B cell (primary cell): Measurements from ENCODE around the gene ZNF322. TPM values are rescaled to one million over a fixed set of nuclear protein-coding genes. Genes with fewer than 3 reads are reported as not detected.

ENCODE experiments used
- ATAC-seq: fragments of 200-7000 bp; cut with Tn5 transposase; one replicate; pipeline ENCODE4 v1.10.0; 2021; ENCODE audit warnings: low read depth, mild to moderate bottlenecking, moderate number of reproducible peaks, moderate library complexity
- CTCF ChIA-PET: fragments of 350-600 bp; sonication (Branson Sonifier 250); formaldehyde crosslinking; loops from one replicate; lab custom pipeline; 2021; ENCODE audit warnings: antibody characterized with exemption, inconsistent platforms; lab: Charles Lee
- POLR2A ChIA-PET: fragments of 350-600 bp; sonication (Branson Sonifier 250); formaldehyde crosslinking; loops from one replicate; lab custom pipeline; 2021; ENCODE audit warnings: antibody characterized with exemption; lab: Charles Lee
- DNase-seq: peaks from one replicate; pipeline ENCODE4 v3.0.0; 2013
- H2AFZ ChIP-seq: 2 replicates; pipeline ENCODE4 v1.6.1; 2012; ENCODE audit warnings: mild to moderate bottlenecking, low read depth, low read length; ENCODE audit not compliant: insufficient read depth, poor library complexity, severe bottlenecking
- H3K27ac ChIP-seq, 2 donors: 1 replicate in 1 of 2; 2 replicates in 1 of 2; pipeline ENCODE4 v1.5.1; 2012 to 2013; ENCODE audit warnings: low read length in 2 of 2, mild to moderate bottlenecking in 2 of 2, moderate library complexity in 1 of 2
- H3K27me3 ChIP-seq, 4 experiments: fragments of 200-600 bp in 1 of 4; sonication (generic) in 1 of 4; replicated peaks in 1 of 4; 1 replicate in 2 of 4; 2 replicates in 2 of 4; pipeline versions ENCODE4 v1.6.1 to v1.7.0; 2013 to 2016; ENCODE audit warnings: low read length in 3 of 4, mild to moderate bottlenecking in 2 of 4, mixed read lengths in 1 of 4, moderate library complexity in 1 of 4; ENCODE audit not compliant: insufficient read depth in 4 of 4, control insufficient read depth in 3 of 4; ENCODE audit errors: control extremely low read depth in 1 of 4
- H3K36me3 ChIP-seq, 2 experiments: replicated peaks in 1 of 2; 1 replicate in 1 of 2; 2 replicates in 1 of 2; pipeline versions ENCODE4 v1.6.1 to v1.7.1; 2013; ENCODE audit warnings: low read length in 1 of 2; ENCODE audit not compliant: insufficient read depth in 2 of 2, control insufficient read depth in 1 of 2; ENCODE audit errors: control extremely low read depth in 1 of 2, extremely low read depth in 1 of 2
- H3K4me1 ChIP-seq, 2 donors: fragments of 200-600 bp in 1 of 2; sonication (generic) in 1 of 2; 1 replicate in 1 of 2; 2 replicates in 1 of 2; pipeline versions ENCODE4 v1.5.1 to v1.6.1; 2013 to 2017; ENCODE audit warnings: low read length in 2 of 2; ENCODE audit not compliant: control insufficient read depth in 2 of 2, insufficient read depth in 2 of 2
- H3K4me2 ChIP-seq: replicated peaks from 2 replicates; pipeline ENCODE3; 2012; ENCODE audit warnings: mild to moderate bottlenecking, low read depth, low read length; ENCODE audit not compliant: poor library complexity, severe bottlenecking
- H3K4me3 ChIP-seq, 5 experiments: fragments of 200-600 bp in 1 of 5; sonication (generic) in 1 of 5; 1 replicate in 3 of 5; 2 replicates in 2 of 5; pipeline versions ENCODE4 v1.5.1 to v1.7.0; 2011 to 2016; ENCODE audit warnings: low read length in 4 of 5, mild to moderate bottlenecking in 4 of 5, low read depth in 2 of 5, control low read depth in 1 of 5, moderate library complexity in 1 of 5; ENCODE audit not compliant: insufficient read depth in 1 of 5; ENCODE audit errors: control extremely low read depth in 1 of 5, extremely low read depth in 1 of 5
- H3K79me2 ChIP-seq: fragments of 200-600 bp; sonication (generic); one replicate; pipeline ENCODE4 v1.6.0; 2016; ENCODE audit warnings: low read length; ENCODE audit not compliant: control insufficient read depth, insufficient read depth
- H3K9ac ChIP-seq: fragments of 200-600 bp; sonication (generic); 2 replicates; pipeline ENCODE4 v1.6.1; 2017; ENCODE audit warnings: mild to moderate bottlenecking, low read length, moderate library complexity
- H3K9me3 ChIP-seq, 3 donors: one replicate each; pipeline versions ENCODE4 v1.6.1 to v1.7.1; 2013; ENCODE audit warnings: low read length in 2 of 3; ENCODE audit not compliant: control insufficient read depth in 2 of 3, insufficient read depth in 1 of 3; ENCODE audit errors: control extremely low read depth in 1 of 3
- H4K20me1 ChIP-seq: 2 replicates; pipeline ENCODE4 v1.6.0; 2012; ENCODE audit warnings: mild to moderate bottlenecking, low read length; ENCODE audit not compliant: insufficient read depth, control insufficient read depth, poor library complexity, severe bottlenecking
- H3K27ac Mint-ChIP-seq: one replicate; pipeline ENCODE4 v1.8.0; 2021; ENCODE audit warnings: mixed read lengths
- H3K27me3 Mint-ChIP-seq: one replicate; pipeline ENCODE4 v1.8.0; 2021; ENCODE audit warnings: mixed read lengths
- H3K4me1 Mint-ChIP-seq: one replicate; pipeline ENCODE4 v1.8.0; 2021; ENCODE audit warnings: mixed read lengths
- H3K4me3 Mint-ChIP-seq: one replicate; pipeline ENCODE4 v1.8.0; 2021; ENCODE audit warnings: mixed read lengths
- H3K9me3 Mint-ChIP-seq: one replicate; pipeline ENCODE4 v1.8.0; 2022; ENCODE audit warnings: mixed read lengths; ENCODE audit not compliant: insufficient read depth
- EZH2 ChIP-seq: IDR thresholded peaks from 2 replicates; pipeline ENCODE4 v1.6.1; 2012; ENCODE audit warnings: borderline replicate concordance, low read depth, mild to moderate bottlenecking, moderate library complexity, low read length; ENCODE audit not compliant: insufficient read depth, poor library complexity, severe bottlenecking
- WGBS: methylation state at CpG from one replicate; pipeline ENCODE4 v1.1.5; 2013; ENCODE audit warnings: missing lambda C conversion rate; ENCODE audit not compliant: insufficient coverage; 5-methylcytosine and 5-hydroxymethylcytosine counted together
- intact Hi-C: fragments of 100-400 bp; cut with micrococcal nuclease; formaldehyde crosslinking; loops from one replicate; pipeline ENCODE4 v1.10.0; 2022
- polyA plus RNA-seq: library from polyadenylated mRNA; depleted of rRNA; stranded (reverse); fragments of >200 nt; gene quantifications from 2 replicates; pipeline ENCODE4 v1.2.3, GENCODE V29; 2012
- total RNA-seq, 2 donors: library from RNA; stranded (reverse); fragments of 120-200 nt in 1 of 2; gene quantifications; 1 replicate in 1 of 2; 2 replicates in 1 of 2; pipeline versions ENCODE4 v1.2.3 to v1.2.4, GENCODE V29; 2013 to 2022
- TF ChIP-seq, protein P1 (sequence below): fragments of 200-600 bp; IDR thresholded peaks from one replicate; pipeline ENCODE4 v1.8.0; 2022; ENCODE audit warnings: antibody characterized with exemption, mild to moderate bottlenecking

ZNF322 gene
- total and polyA plus RNA-seq, 2 donors (not counting 1 experiment from before 2014, with no cell fraction given): 3.2 to 27.6 TPM

DNA sequence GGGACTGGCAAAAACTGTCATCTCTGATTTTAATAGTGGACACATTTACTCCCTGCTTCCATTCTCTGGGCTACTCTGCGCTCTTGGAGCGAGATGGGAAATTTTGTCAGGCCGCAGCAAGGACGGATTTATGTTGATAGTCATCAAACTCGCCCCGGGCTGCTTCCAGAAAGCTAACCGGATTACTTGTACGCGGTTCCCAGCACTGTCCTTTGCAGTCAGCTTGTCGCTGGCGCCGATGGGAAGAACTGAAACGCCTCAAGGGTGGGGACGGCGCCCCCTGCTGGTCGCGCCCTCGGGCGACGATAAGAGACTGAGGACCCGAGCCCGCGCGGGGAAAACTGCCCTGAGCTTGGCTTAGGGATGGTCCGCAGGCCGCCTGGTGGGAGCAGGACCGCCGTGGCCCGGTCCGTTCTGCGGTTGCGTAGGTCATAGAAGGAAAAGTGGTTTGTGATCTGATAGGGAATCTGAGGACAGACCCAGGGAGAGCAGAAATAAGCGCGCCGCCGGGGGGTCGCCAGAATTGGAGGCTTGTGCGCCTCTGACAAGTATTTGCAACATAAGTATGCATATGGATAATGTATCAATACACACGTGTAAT lies 63.8 kb downstream of the ZNF322 start:
- Mint-ChIP-seq H3K27me3 (peaks cover 12% of the 10 kb centered on the region), H3K27ac (no peak overlapping the region), H3K4me3 (no peak overlapping the region), H3K9me3 (no peaks in the 10 kb centered on the region), H3K4me1 (peaks cover 20% of the 10 kb centered on the region)
- Histone ChIP-seq H3K79me2 (peaks cover 21% of the 10 kb centered on the region), H3K27me3 (peaks cover 2 to 26% (median 9%) of the 10 kb centered on the region in 4 experiments), H2AFZ (peak overlapping the region; percentile 70), H3K4me2 (peak overlapping the region; percentile 87), H3K4me1 (peaks cover 14 to 24% of the 10 kb centered on the region in 2 donors), H3K9ac (peak overlapping the region; percentile 82), H4K20me1 (peaks cover 9% of the 10 kb centered on the region), H3K36me3 (peaks cover 0 to 25% of the 10 kb centered on the region in 2 experiments), H3K27ac (no peak overlapping the region), H3K4me3 (peak overlapping the region; percentile 62 to 99 (median 91)), H3K9me3 (no peaks in the 10 kb centered on the region)
- TF ChIP-seq EZH2: no peak
- TF ChIP-seq, protein P1, sequence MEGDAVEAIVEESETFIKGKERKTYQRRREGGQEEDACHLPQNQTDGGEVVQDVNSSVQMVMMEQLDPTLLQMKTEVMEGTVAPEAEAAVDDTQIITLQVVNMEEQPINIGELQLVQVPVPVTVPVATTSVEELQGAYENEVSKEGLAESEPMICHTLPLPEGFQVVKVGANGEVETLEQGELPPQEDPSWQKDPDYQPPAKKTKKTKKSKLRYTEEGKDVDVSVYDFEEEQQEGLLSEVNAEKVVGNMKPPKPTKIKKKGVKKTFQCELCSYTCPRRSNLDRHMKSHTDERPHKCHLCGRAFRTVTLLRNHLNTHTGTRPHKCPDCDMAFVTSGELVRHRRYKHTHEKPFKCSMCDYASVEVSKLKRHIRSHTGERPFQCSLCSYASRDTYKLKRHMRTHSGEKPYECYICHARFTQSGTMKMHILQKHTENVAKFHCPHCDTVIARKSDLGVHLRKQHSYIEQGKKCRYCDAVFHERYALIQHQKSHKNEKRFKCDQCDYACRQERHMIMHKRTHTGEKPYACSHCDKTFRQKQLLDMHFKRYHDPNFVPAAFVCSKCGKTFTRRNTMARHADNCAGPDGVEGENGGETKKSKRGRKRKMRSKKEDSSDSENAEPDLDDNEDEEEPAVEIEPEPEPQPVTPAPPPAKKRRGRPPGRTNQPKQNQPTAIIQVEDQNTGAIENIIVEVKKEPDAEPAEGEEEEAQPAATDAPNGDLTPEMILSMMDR: peak; percentile 99
- CTCF ChIA-PET: interaction anchor here (0.5 to 7.5 kb wide), 49 partner anchors 9 to 1299 kb away, joined by 3 to 132 read pairs (median 4); partner anchors contain the start of gene HMGN4
- peak; percentile 49 for ATAC-seq
- POLR2A ChIA-PET: interaction anchor here (0.5 to 1.7 kb wide), 8 partner anchors 12 to 1276 kb away, joined by 3 to 8 read pairs (median 4); partner anchors contain the start of gene HMGN4
- DNase-seq: peak; percentile 91
- intact Hi-C loops: loop anchor here (1.0 to 10.0 kb wide), 18 partner anchors 23 to 1297 kb away; partner anchors contain the start of gene ZNF322
- 1% methylated on average over 32 of the region's 39 CpGs for WGBS
